ENCODE measurements around the gene LRP1.
A peak's percentile ranks its signal among the peaks of the same experiment; 100 is the strongest.

Gene LRP1

DNA sequence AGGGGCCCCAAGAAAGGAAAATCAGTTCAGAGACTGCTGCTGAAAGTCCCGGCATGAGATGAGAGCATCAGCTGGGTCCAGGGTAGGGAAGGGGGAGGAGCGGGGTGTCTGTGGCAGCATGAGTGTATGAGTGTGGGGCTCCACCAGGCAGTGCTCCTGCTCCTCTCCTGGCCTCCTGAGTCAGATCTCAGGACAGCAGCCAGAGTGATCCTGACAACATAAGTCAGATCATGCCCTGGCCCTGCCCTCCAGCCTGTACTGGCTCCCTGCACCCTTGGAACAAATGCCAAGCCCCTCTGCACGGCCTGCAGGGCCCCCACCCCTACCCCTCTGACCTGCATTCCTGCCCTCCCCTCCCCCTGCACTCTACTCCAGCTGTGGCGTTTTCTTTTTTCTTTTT is 43.4 kb downstream of the LRP1 start:
- TF ChIP-seq, protein P1, sequence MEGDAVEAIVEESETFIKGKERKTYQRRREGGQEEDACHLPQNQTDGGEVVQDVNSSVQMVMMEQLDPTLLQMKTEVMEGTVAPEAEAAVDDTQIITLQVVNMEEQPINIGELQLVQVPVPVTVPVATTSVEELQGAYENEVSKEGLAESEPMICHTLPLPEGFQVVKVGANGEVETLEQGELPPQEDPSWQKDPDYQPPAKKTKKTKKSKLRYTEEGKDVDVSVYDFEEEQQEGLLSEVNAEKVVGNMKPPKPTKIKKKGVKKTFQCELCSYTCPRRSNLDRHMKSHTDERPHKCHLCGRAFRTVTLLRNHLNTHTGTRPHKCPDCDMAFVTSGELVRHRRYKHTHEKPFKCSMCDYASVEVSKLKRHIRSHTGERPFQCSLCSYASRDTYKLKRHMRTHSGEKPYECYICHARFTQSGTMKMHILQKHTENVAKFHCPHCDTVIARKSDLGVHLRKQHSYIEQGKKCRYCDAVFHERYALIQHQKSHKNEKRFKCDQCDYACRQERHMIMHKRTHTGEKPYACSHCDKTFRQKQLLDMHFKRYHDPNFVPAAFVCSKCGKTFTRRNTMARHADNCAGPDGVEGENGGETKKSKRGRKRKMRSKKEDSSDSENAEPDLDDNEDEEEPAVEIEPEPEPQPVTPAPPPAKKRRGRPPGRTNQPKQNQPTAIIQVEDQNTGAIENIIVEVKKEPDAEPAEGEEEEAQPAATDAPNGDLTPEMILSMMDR (IDR thresholded peaks at IDR 0.05; ENCODE audit: low read depth, low read length, missing control alignments): no peak
- H3K4me3 ChIP-seq (ENCODE audit: low read depth, low read length): no peak overlapping the region
- no peak for DNase-seq (ENCODE audit: low read depth)
- in situ Hi-C loops (cut with HindIII; ENCODE audit: low sequenced_read_pairs): loop anchor here (5.0 to 10.0 kb wide), 2 partner anchors 39 to 97 kb away; partner anchors contain the start of gene NEMP1

DNA sequence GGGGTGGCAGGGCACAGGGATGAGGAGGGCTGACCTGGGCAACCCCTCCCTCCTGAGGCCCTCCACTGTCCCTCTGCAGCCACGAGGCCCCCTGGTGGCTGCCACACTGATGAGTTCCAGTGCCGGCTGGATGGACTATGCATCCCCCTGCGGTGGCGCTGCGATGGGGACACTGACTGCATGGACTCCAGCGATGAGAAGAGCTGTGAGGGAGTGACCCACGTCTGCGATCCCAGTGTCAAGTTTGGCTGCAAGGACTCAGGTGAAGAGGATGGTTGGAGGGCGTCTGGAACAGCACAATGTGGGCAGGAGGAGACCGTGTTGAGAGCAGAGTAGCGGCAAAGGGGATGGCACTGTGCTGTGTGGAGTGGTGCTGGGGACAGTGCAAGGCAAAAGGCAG is 44.8 kb downstream of the LRP1 start:
- no peak for DNase-seq (ENCODE audit: low read depth)
- no peak overlapping the region for H3K4me3 ChIP-seq (ENCODE audit: low read depth, low read length)
- in situ Hi-C loops (cut with HindIII; ENCODE audit: low sequenced_read_pairs): loop anchor here (5.0 to 10.0 kb wide), 2 partner anchors 41 to 98 kb away; partner anchors contain the start of gene NEMP1
- TF ChIP-seq, protein P1 (IDR thresholded peaks at IDR 0.05; ENCODE audit: low read depth, low read length, missing control alignments): peak; percentile 60

DNA sequence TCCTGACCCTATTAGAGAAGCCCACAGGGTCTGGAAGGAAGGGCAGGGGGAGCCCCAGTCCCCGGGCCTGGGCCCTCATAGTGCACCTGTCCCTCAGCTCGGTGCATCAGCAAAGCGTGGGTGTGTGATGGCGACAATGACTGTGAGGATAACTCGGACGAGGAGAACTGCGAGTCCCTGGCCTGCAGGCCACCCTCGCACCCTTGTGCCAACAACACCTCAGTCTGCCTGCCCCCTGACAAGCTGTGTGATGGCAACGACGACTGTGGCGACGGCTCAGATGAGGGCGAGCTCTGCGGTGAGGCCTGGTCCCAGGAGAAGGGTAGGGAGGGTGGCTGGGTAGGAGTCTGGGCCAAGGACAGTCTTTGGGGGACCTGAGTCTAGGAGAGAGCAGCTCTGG is 45.4 kb downstream of the LRP1 start:
- H3K4me3 ChIP-seq (ENCODE audit: low read depth, low read length): no peak overlapping the region
- in situ Hi-C loops (cut with HindIII; ENCODE audit: low sequenced_read_pairs): loop anchor here (5.0 to 10.0 kb wide), 2 partner anchors 41 to 99 kb away; partner anchors contain the start of gene NEMP1
- no peak for DNase-seq (ENCODE audit: low read depth)
- TF ChIP-seq, protein P1 (IDR thresholded peaks at IDR 0.05; ENCODE audit: low read depth, low read length, missing control alignments): no peak

DNA sequence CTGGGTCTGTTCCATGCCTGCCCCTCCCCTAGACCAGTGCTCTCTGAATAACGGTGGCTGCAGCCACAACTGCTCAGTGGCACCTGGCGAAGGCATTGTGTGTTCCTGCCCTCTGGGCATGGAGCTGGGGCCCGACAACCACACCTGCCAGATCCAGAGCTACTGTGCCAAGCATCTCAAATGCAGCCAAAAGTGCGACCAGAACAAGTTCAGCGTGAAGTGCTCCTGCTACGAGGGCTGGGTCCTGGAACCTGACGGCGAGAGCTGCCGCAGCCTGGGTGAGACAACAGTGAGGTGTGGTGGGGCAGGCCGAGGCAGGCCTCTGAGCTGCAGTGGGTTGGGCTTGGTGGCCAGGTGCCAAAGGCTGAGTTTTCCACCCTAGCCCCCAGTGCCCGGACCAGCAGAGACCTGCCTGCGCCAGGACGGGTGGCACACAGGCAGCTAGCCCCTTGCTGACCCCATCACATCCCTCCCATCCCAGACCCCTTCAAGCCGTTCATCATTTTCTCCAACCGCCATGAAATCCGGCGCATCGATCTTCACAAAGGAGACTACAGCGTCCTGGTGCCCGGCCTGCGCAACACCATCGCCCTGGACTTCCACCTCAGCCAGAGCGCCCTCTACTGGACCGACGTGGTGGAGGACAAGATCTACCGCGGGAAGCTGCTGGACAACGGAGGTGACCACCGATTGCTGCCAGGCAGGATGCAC is 47.3 kb downstream of the LRP1 start:
- DNase-seq (ENCODE audit: low read depth): peak; percentile 69
- no peak overlapping the region for H3K4me3 ChIP-seq (ENCODE audit: low read depth, low read length)
- TF ChIP-seq, protein P1 (IDR thresholded peaks at IDR 0.05; ENCODE audit: low read depth, low read length, missing control alignments): peak; percentile 81
- in situ Hi-C loops (cut with HindIII; ENCODE audit: low sequenced_read_pairs): loop anchor here (10.0 kb wide), 1 partner anchor 101 kb away; the partner anchor contains the start of gene NEMP1

DNA sequence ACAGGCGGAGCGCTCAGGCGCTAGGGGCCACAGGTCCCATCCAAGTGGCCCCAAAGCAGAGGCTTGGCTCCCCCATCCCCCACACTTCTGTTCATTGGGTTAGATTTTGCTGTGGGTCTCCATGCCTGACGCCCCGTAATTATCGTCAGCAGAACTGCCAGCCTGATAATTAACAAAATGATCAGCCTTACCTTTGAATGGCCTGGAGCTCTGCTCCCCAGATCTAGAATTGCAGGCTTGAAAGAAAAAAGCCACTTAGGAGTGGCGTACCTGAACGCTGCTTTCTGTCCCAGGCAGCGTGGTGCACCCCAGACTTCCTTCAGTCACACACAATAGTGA is 47.8 kb downstream of the LRP1 start:
- no peak overlapping the region for H3K4me3 ChIP-seq (ENCODE audit: low read depth, low read length)
- DNase-seq (ENCODE audit: low read depth): no peak
- TF ChIP-seq, protein P1 (IDR thresholded peaks at IDR 0.05; ENCODE audit: low read depth, low read length, missing control alignments): no peak
- in situ Hi-C loops (cut with HindIII; ENCODE audit: low sequenced_read_pairs): loop anchor here (10.0 kb wide), 1 partner anchor 101 kb away; the partner anchor contains the start of gene NEMP1

DNA sequence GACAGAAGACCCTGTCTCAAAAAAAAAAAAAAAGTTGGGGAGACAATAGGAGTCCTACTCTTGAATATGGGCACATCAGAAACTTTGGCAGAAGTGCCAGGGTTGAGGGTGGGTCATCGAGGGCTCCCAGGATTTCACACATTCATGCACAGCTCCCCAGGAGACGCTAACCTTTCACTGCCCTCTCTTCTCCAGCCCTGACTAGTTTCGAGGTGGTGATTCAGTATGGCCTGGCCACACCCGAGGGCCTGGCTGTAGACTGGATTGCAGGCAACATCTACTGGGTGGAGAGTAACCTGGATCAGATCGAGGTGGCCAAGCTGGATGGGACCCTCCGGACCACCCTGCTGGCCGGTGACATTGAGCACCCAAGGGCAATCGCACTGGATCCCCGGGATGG is 48.6 kb downstream of the LRP1 start:
- TF ChIP-seq, protein P1 (IDR thresholded peaks at IDR 0.05; ENCODE audit: low read depth, low read length, missing control alignments): no peak

More for the DNA sequence above, 48.6 kb downstream of the LRP1 start:
- DNase-seq (ENCODE audit: low read depth): no peak
- in situ Hi-C loops (cut with HindIII; ENCODE audit: low sequenced_read_pairs): loop anchor here (10.0 kb wide), 1 partner anchor 102 kb away; the partner anchor contains the start of gene NEMP1
- H3K4me3 ChIP-seq (ENCODE audit: low read depth, low read length): no peak overlapping the region
